HG03432 (cell line): ENCODE data around the gene B4GALNT1.
A peak's percentile ranks its signal among the peaks of the same experiment; 100 is the strongest.
"Not testable (repeated sequence)": the region's sequence is repeated elsewhere in the genome, so short reads cannot be mapped to it uniquely, and the experiment has no call there.

Experiments used
- ATAC-seq: cut with Tn5 transposase; IDR thresholded peaks from one replicate; pipeline ENCODE4 v1.9.1; 2021; ENCODE audit warnings: mild to moderate bottlenecking, moderate library complexity; ENCODE audit not compliant: unreplicated experiment

Gene B4GALNT1

GRCh38 chr12:57632958-57633840, at the start of gene B4GALNT1:
Gene B4GALNT1, minus strand, starts transcription at chr12:57633201. Its CDS starts 1,069 bp downstream, at chr12:57632132.
- ATAC-seq, result peak; percentile 90

GRCh38 chr12:57679697-57680096, 46.7 kb upstream of the B4GALNT1 start:
- ATAC-seq, result no peak

GRCh38 chr12:57677947-57678346, 44.9 kb upstream of the B4GALNT1 start:
- not testable (repeated sequence) for ATAC-seq

GRCh38 chr12:57674691-57675090, 41.7 kb upstream of the B4GALNT1 start:
- no peak for ATAC-seq

GRCh38 chr12:57672801-57673200, 39.8 kb upstream of the B4GALNT1 start:
- ATAC-seq, result no peak

GRCh38 chr12:57671811-57672210, 38.8 kb upstream of the B4GALNT1 start:
- not testable (repeated sequence) for ATAC-seq

GRCh38 chr12:57669691-57670090, 36.7 kb upstream of the B4GALNT1 start:
- not testable (repeated sequence) for ATAC-seq

GRCh38 chr12:57666897-57667296, 33.9 kb upstream of the B4GALNT1 start:
- no peak for ATAC-seq

GRCh38 chr12:57665066-57665820, 32.2 kb upstream of the B4GALNT1 start:
- not testable (repeated sequence) for ATAC-seq

GRCh38 chr12:57661376-57661775, 28.4 kb upstream of the B4GALNT1 start:
- no peak for ATAC-seq

GRCh38 chr12:57658890-57659289, 25.9 kb upstream of the B4GALNT1 start:
- ATAC-seq, result no peak

GRCh38 chr12:57657744-57658143, 24.7 kb upstream of the B4GALNT1 start:
- ATAC-seq, result no peak

- ATAC-seq, result not testable (repeated sequence)
Observed at GRCh38 chr12:57656408-57656807, 23.4 kb upstream of the B4GALNT1 start.

- ATAC-seq, result no peak
Observed at GRCh38 chr12:57655541-57656240, 22.7 kb upstream of the B4GALNT1 start.

- ATAC-seq, result no peak
Observed at GRCh38 chr12:57654042-57654441, 21.0 kb upstream of the B4GALNT1 start.

- ATAC-seq, result not testable (repeated sequence)
Observed at GRCh38 chr12:57646659-57647049, 13.7 kb upstream of the B4GALNT1 start.

GRCh38 chr12:57645990-57646658, 13.1 kb upstream of the B4GALNT1 start:
- not testable (repeated sequence) for ATAC-seq

GRCh38 chr12:57641699-57642442, 8.9 kb upstream of the B4GALNT1 start:
- no peak for ATAC-seq

GRCh38 chr12:57640175-57641042, 7.4 kb upstream of the B4GALNT1 start:
- ATAC-seq, result no peak
